C1 segment of cervical spinal cord (tissue), 14 donors: ENCODE measurements around the gene SCG3.

Experiments used
- DNase-seq, 14 donors: peaks; one replicate each; lab custom pipeline; 2025; lab: John Stamatoyannopoulos, UW

SCG3 gene

DNA sequence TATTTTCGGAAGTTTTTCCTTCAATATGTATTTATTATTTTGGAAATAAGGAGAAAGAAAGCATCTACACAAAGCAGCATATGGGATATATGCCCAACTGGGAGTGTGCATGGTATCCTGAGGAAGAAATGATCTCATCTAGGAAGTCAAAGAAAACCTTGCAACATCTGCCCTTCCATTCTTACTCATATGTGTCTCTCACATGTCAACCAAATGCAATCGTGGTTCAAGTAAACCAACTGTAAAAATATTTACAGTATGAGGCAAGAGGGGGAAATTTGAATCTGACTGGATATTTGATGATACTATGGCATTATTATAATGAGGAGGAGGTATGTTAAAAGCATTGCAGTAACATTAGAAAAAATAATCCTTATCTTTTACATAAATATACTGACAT, 3.2 kb upstream of the SCG3 start:
- DNase-seq, result no peak

DNA sequence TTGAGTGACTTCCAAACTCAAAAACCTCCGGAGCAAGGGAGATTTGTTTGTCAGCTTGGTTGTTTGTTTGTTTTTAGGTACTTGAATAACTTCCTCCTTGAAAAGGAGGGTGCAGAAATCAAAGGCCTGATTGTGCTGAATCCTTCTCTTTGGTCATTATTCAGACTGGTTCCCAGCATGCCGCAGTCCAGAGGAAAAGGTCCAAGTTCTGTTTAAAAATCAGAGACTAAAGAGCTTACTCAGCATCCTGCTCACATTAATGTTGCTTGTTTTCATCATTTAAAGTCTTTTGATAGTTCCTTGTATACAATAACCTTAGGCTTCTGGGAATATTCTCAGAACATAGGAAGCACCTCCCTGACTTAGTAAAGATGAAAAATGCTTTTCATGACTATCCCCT, 982 bp upstream of the SCG3 start:
- DNase-seq, result peak in 2 of 14 donors; percentile 3

DNA sequence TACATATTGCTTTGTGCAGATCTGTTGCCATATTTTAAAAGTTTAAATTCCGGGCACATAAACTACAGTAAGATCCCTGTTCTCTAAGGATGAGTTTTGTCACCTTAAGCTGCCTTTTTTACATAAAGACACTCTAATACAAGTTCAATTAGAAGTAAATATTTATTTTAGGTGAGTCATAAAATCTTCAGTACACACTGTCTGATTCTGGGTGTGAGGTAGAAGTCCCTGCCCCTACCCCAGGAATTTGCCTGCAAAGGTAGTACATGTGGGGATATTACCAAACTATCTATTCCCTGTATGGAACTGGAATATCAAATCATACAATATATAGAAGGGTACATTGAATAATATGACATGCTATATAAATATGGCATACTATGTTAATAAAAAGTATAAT, 6.3 kb downstream of the SCG3 start:
- no peak for DNase-seq

DNA sequence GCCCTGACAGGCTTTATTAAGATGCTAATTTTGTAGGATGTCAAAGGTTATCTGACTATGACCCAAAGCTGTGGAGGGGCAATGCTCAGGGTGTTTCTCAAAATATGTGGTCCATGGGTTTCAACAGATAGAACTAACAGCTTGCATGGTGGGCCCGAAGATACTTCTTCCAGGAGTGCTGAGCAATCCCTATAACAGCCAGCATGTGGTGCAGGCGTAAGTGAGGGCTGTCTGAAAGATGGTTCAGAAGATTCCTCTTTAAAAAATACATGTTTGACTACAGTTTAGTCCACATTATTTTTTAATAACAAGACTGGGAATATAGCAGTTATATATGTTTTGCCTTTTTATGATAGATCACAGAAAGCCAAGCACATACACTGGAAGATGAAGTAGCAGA, 7.6 kb downstream of the SCG3 start:
- no peak for DNase-seq

DNA sequence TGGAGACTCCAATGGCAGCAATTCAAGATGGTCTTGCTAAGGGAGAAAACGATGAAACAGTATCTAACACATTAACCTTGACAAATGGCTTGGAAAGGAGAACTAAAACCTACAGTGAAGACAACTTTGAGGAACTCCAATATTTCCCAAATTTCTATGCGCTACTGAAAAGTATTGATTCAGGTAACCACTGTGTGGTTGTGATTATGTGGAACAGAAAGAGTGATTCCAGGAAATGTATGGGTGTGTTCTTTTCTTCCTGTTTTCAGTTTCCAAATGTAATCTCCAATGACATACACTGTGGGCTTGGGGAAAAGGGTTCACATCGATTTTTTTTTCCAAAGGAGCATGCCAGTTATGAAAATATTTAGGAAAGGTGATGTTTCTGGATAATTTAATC, 10.9 kb downstream of the SCG3 start:
- DNase-seq, result no peak

DNA sequence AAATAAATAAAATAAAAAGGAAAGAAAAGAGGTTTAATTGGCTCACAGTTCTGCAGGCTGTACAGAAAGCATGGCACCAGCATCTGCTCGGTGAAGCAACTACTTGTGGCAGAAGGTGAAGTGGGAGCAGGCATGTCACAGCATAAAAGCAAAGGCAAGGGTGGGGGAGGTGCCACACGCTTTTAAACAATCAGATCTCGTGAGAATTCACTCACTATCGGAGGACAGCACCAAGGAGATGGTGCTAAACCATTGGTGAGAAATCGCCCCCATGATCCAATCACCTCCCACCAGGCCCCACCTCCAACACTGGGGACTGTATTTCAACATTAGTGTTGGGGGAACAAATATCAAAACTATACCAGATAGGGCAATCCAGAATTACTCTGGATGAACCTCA, 15.3 kb downstream of the SCG3 start:
- no peak for DNase-seq

DNA sequence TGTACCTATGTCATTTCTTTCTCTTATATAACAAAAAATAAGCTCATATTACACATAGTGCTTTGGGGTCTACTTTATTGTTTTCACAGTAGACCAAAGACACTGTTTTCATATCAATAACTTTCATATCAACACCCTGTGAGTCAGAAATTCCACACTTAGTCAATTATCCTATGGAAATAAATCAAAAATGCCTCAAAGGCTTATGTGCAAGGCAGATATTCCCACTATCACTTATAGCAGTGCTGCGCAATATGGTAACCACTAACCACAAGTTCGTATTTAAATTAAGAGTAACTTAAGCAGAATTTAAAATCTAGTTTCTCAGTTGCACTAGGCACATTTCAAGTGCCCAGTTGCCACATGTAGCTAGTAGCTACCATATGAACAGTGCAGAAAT, 15.9 kb downstream of the SCG3 start:
- no peak for DNase-seq

DNA sequence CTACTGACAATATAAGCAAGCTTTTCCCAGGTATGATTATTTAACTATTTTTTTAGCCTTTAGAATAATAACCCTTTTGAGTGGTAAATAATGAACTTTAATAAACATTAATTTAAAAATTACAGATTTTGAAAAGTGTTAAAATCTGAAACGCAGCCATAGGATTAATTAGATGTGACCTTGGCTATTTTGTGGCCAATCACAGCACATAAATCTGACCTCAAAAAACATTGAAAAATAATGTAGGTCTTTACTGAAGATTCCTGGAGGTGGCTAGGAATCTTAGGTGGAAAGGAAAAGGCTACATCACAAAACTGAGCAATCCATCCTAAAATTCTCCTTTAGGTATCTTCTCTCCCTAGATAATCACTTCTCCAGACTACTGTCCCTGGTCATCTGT, 18.1 kb downstream of the SCG3 start:
- DNase-seq, result no peak

DNA sequence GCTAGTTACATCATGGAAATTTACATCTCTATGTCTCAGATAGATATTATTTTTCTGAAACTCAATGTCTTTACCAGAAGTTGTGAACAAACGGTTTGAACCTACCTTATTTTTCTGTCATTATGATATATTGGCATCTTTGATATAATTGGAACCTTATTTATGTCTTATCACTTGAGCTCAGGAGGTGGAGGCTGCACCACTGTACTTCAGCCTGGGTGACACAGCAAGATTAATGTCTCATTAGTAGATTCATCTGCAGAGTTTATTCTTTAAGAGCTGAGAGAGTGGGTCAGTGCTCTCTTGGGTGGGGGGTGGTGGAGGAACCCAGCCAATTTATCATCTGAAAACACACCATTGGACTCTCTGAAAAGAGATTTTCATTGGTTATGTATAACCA, 21.4 kb downstream of the SCG3 start:
- DNase-seq, result no peak

DNA sequence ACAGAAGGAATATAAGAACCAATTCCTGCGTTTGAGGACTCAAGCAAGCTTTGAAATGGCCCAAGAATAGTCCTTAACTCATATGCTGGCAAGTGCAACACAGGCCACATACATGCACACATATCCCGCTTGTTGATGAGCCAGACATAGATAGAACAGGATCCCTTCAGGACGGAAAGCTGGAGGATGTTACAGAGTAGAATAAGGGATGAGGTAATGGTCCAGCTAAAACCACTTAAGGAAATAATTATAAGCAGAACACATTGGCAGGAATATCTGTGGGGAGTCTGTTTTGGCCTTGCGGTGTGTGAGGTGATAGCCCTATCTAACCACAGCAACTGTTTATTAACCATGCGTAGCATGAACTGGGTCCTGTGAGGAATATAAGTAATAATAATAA, 25.0 kb downstream of the SCG3 start:
- no peak for DNase-seq

DNA sequence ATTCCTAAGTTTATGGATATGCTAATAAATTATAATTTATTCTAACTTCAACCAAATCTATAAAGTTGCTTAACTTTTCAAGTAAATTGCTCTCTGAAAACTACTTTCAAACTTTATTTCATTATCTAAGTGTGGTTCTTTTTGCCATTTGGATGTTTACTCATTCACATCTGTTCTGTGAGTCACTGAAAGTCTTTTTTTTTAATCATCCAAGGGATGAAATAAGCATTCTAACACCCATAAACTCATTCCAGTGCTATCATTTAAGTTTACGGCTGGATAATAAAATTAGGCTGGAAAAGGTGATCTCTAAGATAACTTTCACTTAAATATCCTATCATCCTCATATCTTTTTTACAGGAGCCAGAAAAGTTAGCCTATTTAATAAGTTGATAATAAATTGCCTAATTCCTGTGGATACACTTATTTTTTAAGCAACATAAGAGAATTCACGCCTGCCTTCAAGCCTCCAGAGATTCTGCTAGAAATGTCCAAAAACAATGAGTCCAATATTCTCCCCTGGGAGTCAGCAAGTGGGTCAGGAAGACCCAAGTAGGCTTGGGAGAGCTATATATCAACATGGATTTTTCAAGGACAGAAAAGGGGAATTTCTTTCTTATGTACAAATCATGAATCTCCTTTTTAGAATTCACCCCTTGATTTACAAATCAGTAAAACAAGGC, 25.8 kb downstream of the SCG3 start:
- no peak for DNase-seq

DNA sequence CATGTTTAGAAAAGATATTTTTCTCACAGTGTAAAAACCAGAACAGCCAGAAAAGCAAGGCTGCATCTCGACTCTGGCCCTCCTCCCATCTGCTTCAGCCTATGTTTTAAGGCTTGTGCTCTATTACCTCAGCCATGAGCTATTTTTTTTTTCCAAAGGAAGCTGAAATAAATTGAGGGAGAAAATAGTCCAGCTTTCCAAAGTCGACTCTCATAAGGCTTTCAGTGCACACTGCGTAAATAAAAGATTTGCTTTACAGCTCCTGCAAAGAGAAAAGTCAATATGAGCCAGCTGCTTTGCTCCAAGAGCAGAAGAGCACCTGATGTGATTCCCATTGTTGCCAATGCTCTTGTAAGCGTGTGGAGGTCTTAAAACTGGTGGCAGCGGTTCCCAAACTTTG, 26.7 kb downstream of the SCG3 start:
- DNase-seq, result no peak

DNA sequence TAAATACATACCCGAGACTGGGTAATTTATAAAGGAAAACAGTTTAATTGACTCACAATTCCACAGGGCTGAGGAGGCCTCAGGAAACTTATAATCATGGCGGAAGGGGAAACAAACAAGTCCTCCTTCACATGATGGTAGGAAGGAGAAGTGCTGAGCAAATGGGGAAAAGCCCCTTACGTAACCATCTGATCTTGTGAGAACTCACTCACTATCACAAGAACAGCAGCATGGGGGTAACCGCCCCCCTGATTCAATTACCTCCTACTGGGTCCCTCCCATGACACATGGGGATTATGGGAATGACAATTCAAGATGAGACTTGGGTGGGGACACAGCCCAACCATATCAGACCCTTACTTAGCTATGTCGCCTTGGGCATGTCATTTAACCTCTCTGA, 27.7 kb downstream of the SCG3 start:
- no peak for DNase-seq

DNA sequence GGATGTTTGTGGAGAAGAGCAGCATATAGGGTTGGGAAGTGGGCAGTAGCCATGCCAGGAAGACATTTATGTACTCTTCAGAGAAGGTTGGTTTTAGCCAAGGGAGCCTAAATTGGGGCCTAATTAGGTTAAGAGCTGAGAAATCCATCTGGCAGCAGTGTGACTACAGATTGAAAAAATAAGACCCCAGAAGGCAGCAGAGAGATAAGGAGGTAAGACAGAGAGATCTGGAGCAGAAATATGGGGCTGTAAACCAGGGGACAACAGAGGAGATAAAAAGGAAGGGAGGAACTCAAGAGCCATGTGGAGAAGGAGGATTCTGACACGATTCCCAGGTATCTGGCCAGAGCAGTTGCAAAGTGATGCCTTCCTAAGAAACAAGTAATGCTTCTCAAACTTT, 32.9 kb downstream of the SCG3 start:
- DNase-seq, result no peak

DNA sequence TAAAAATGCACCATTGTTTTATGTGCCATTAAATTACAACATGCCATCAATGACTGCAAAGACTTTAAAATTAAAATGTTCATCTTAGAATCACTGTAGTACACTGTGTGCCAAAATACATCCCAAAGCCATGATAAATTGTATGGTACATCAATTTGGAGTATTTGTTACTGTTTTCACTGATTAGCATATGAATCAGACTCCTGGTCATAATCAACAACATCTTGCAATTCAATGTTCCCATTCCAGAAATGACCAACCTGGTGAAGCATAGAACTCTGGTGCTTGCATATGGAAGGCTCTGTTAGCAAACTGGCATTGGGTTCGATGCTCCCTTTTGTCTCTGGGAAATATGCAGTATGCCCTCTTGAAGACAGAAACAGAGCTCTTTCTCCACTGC, 33.6 kb downstream of the SCG3 start:
- no peak for DNase-seq

DNA sequence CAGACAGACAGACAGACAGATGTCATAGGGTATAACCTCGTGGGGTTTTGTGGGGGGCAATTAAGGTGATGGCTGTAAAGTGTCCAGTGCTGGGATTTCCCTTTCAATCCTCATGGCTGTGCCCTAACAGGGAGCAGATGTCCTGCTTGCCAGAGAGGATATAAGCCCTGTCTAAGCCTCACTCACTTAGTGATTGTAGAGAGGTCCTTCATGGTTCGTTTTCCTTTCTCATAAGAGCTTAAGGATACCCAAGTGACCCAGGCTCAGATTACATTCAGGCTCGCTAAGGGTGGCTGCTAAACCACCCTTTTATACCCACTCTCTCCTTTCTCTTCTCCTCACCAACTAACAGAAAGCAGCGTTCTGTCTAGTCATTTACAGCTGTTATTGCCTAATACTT, 36.9 kb downstream of the SCG3 start:
- DNase-seq, result no peak

DNA sequence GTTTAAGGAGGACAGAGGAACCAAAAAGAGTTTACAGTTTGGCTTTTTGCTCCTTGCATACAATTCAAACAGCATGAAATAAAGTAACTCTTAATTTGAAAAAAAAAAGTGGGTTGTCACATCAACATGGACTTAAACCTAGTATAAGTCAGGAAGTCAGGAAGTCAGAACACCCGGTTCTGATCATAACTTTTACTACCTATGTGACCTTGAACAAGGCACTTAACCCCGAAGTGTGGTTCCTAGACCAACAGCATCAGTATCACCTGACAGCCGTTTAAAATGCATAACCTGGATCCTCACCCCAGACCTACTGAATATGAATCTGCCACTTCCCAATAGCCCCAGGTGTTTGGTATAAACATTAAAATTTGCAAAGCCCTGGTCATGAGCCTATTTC, 37.4 kb downstream of the SCG3 start:
- DNase-seq, result no peak

DNA sequence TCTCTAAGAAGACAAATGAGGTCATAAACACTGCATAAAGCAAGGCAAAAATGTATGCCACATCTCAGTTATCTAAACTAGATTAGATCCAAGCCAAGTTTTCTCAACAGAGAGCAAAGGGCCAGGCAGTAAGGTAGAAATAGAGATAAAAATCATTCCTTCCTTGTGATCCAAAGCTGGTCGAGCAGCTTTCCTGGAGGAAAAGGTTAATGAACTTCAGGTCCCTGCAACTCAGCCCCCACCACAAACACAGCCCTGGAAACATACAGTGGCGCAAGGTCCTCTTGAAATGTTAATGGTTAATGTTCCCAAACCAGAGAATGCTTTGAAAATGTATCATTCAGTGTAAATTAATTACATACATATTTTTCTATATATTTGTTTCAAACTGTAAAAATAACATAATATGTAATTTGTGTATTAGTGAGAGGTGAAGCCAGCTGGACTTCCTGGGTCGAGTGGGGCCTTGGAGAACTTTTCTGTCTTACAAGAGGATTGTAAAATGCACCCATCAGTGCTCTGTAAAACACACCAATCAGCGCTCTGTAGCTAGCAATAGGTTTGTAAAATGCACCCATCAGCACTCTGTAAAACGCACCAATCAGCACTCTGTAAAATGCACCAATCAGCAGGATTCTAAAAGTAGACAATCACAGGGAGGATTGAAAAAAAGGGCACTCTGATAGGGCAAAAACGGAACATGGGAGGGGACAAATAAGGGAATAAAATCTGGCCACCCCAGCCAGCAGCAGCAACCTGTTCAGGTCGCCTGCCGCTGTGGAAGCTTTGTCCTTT, 39.1 kb downstream of the SCG3 start:
- no peak for DNase-seq

DNA sequence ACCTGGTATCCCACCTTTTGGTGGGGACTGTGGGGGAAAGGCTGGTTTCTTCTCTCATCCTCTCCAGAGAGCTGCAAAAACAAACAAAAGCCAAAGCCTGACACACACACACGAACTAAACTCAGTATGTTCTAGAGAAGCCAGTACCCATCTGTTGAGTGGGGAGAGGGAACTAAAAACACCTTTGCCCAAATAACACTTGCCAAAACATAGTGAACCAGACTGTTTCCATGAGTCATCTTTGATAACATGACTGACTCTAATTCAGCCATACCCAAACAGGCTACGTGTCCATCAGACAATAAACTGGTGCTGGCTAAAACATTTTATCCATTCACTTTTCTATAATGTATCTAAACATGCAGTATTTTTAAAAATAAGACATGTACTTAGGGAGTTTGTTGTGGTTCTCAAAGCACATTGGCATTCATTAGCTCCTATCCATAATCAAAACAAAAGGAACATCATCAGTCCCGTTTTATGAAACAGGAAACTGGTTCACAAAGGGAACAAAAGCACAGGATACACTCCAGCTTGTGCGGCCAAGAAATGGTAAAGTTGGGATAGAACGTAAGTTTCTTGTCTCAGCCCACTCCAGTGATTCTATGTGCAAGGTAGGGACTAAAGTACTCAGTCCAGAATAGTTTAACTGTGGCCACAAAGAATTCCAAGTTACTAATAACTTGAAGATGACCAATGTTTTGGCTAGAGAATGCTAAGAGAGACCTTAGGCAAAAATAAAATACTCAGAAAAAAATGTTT, 40.1 kb downstream of the SCG3 start:
- no peak for DNase-seq

DNA sequence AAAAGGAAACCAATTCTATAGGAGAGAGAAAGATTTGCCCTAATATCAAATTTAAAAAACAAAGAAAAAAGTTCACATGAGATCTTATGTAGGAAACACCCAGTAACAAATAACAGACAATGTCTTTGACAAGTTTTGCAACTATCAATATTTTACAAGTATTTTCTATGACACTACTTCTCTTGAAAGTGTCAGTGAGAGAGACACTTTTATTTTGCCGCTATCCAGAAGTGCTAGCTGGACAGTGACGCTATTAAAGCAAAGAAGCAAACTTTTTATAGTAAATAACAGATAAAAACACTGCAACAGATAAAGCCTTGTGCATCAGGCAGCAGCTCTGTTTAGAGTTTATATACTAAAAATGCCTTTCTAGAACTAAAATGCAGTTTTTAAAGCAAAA, 42.9 kb downstream of the SCG3 start:
- DNase-seq, result no peak

DNA sequence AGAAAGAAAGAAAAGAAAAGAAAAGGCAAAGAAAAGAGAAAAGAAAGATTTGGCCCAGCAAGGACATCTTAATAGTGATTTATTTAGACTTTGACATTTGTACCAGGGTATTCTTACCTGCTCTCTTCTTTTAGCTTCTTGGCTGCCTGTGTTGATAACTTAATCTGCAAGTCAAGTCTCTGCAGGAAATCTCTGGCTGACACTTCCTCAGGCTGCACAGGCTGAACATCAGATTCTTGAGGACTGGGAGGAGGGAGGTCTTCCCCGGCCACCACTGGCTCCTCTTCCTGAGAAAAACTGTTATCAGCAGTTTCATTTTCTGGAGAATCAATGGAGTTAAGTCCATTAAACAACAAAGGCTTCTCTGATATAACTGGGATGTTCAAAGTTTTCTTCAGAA, 43.4 kb downstream of the SCG3 start:
- peak in 1 of 14 donors; percentile 3 for DNase-seq

DNA sequence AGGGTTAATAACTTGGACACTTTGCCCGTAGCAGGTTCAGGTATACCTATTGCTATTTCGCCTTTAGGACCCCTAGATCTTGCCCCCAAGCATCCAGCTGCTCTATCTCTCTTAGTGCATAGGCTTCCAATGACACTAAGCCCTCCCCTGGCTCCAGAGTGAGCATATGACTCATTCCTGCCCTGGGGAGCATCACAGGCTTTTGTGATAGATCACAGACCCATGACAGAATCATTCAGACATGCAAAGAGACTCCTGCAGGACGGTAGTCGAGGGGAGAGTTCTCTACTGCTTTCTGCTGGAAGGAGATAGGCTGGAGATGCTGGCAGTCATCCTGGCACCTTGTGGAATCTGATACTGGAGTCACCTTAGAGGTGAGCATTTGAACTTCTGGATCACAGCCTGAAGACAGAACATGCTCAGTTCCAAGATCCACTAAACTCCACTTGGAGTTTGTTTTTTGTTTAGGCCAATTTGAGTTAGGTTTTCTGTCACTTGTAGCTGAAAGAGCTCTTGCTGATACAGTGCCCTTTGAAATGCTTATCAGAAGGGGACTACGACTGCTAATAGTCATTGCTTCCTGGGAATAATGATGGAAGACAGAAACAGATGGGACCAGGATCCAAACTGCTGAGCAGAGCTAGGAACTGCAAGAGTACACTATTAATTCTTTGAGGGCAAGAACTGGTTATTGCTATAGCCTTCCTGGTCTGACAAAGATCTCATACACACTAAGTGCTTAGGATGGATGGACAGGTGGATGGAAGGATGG, 45.2 kb downstream of the SCG3 start:
- DNase-seq, result peak in 3 of 14 donors; percentile 5 to 17 (median 15)
